PC-3 (cell line): ENCODE results near the gene MARK2. TPM values are rescaled to one million over a fixed set of nuclear protein-coding genes. Genes with fewer than 3 reads are reported as not detected.

ENCODE experiments used
- ATAC-seq: fragments of 200-7000 bp; cut with Tn5 transposase; 2 replicates; pipeline ENCODE4 v1.9.1; 2020; ENCODE audit warnings: mild to moderate bottlenecking, moderate library complexity
- BruUV-seq: library from RNA; stranded (reverse); fragments of 400-500 nt; replicated peaks from 2 replicates; lab custom pipeline; 2021; lab: Mats Ljungman, UMichigan
- CTCF ChIA-PET: fragments of 300-600 bp; sonication (Branson Sonifier 250); formaldehyde crosslinking; loops from one replicate; lab custom pipeline; 2022; ENCODE audit warnings: antibody characterized with exemption; lab: Charles Lee
- POLR2A ChIA-PET: fragments of 300-600 bp; sonication (Branson Sonifier 250); formaldehyde crosslinking; loops from one replicate; lab custom pipeline; 2022; ENCODE audit warnings: antibody characterized with exemption; ENCODE audit not compliant: unreplicated experiment; lab: Charles Lee
- DNase-seq: peaks from one replicate; pipeline ENCODE4 v3.0.0-alpha.2; 2015
- H2AFZ ChIP-seq: fragments of 300-600 bp; sonication (generic); 2 replicates; pipeline ENCODE4 v1.6.0; 2016; ENCODE audit warnings: antibody characterized with exemption, low read length
- H3F3A ChIP-seq: fragments of 300-600 bp; sonication (generic); one replicate; pipeline ENCODE4 v1.6.0; 2017; ENCODE audit warnings: antibody characterized with exemption, low read length, control low read depth, mild to moderate bottlenecking; ENCODE audit not compliant: unreplicated experiment
- H3K27ac ChIP-seq: fragments of 300-600 bp; sonication (generic); 2 replicates; pipeline ENCODE4 v1.5.1; 2016; ENCODE audit warnings: mild to moderate bottlenecking, low read length
- H3K27me3 ChIP-seq: fragments of 300-600 bp; sonication (generic); 2 replicates; pipeline ENCODE4 v1.6.1; 2016; ENCODE audit warnings: low read length, mixed read lengths
- H3K36me3 ChIP-seq: fragments of 300-600 bp; sonication (generic); 2 replicates; pipeline ENCODE4 v1.6.1; 2016; ENCODE audit warnings: low read depth, mixed run types, low read length, mixed read lengths
- H3K4me1 ChIP-seq: fragments of 300-600 bp; sonication (generic); 2 replicates; pipeline ENCODE4 v1.5.1; 2016; ENCODE audit warnings: low read length; ENCODE audit not compliant: insufficient read depth
- H3K4me2 ChIP-seq: fragments of 300-600 bp; sonication (generic); 2 replicates; pipeline ENCODE4 v1.6.0; 2016; ENCODE audit warnings: low read length
- H3K4me3 ChIP-seq: fragments of 300-600 bp; sonication (generic); 2 replicates; pipeline ENCODE4 v1.5.1; 2016; ENCODE audit warnings: mild to moderate bottlenecking, low read length, mixed read lengths
- H3K79me2 ChIP-seq: fragments of 300-600 bp; sonication (generic); 2 replicates; pipeline ENCODE4 v1.6.1; 2017; ENCODE audit warnings: low read length, mixed read lengths
- H3K9ac ChIP-seq: fragments of 300-600 bp; sonication (generic); 2 replicates; pipeline ENCODE4 v1.6.0; 2016; ENCODE audit warnings: mild to moderate bottlenecking, low read length
- H3K9me2 ChIP-seq: fragments of 300-600 bp; sonication (generic); replicated peaks from 2 replicates; pipeline ENCODE4 v1.6.1; 2016; ENCODE audit warnings: mixed run types, low read length, mixed read lengths
- H3K9me3 ChIP-seq: fragments of 300-600 bp; sonication (generic); 2 replicates; pipeline ENCODE4 v1.6.1; 2016; ENCODE audit warnings: low read length, mixed read lengths
- H4K20me1 ChIP-seq: fragments of 300-600 bp; sonication (generic); 2 replicates; pipeline ENCODE4 v1.6.1; 2016; ENCODE audit warnings: low read length, mixed read lengths
- CTCF ChIP-seq: fragments of 300-600 bp; sonication (generic); conservative IDR thresholded peaks from 2 replicates; pipeline ENCODE4 v1.5.1; 2017; ENCODE audit warnings: antibody characterized with exemption, low read depth, mild to moderate bottlenecking, low read length
- EZH2 ChIP-seq: fragments of 300-600 bp; sonication (generic); IDR thresholded peaks from one replicate; pipeline ENCODE4 v1.6.1; 2017; ENCODE audit warnings: antibody characterized with exemption, mild to moderate bottlenecking, low read length; ENCODE audit not compliant: unreplicated experiment
- EZH2phosphoT487 ChIP-seq: fragments of 300-600 bp; sonication (generic); IDR thresholded peaks from 2 replicates; pipeline ENCODE4 v1.6.1; 2018; ENCODE audit warnings: mild to moderate bottlenecking, antibody characterized with exemption, low read length, borderline replicate concordance
- intact Hi-C: fragments of 100-400 bp; cut with micrococcal nuclease; formaldehyde crosslinking; loops from 2 replicates; pipeline ENCODE4 v1.9.0; 2023
- total RNA-seq: library from RNA; depleted of rRNA; stranded (reverse); fragments of >200 nt; gene quantifications from 2 replicates; pipeline ENCODE4 v1.2.3, GENCODE V29; 2014

MARK2 gene
- total RNA-seq, 1 experiment from 2014 or later, result 60.1 TPM

- no peak overlapping the region for H3K9ac ChIP-seq
- no TSS peak for BruUV-seq
- peak overlapping the region; percentile 64; the same call in 1 of the 2 replicates for H3K4me3 ChIP-seq
- ChIA-PET POLR2A (no interaction called here), CTCF (interaction anchor here (0.9 to 1.2 kb wide), 2 partner anchors 16 to 19 kb away, joined by 3 to 4 read pairs; no protein-coding TSS in a partner anchor)
- peaks cover 4% of the 10 kb centered on the region; the same call in 1 of the 2 replicates for H3K36me3 ChIP-seq
- H3K9me3 ChIP-seq, result no peaks in the 10 kb centered on the region
- ATAC-seq (no peak), DNase-seq (no peak)
- H3F3A ChIP-seq, result peaks cover 4% of the 10 kb centered on the region
- no peak overlapping the region for H2AFZ ChIP-seq
- TF ChIP-seq EZH2, result no peak
- TF ChIP-seq EZH2phosphoT487, result no peak
- TF ChIP-seq CTCF, result no peak
- peak overlapping the region; percentile 88 for H3K27ac ChIP-seq
- H3K9me2 ChIP-seq, result no peaks in the 10 kb centered on the region
- peaks cover 46% of the 10 kb centered on the region for H4K20me1 ChIP-seq
- no peaks in the 10 kb centered on the region for H3K27me3 ChIP-seq
- H3K4me2 ChIP-seq, result peak overlapping the region; percentile 83
- intact Hi-C loops, result no loop called here
- peaks cover 86% of the 10 kb centered on the region for H3K79me2 ChIP-seq
- peaks cover 28% of the 10 kb centered on the region for H3K4me1 ChIP-seq
Measured at GRCh38 chr11:63887386-63887999, 48.6 kb downstream of the MARK2 start.

GRCh38 chr11:63888170-63889086 lies 49.5 kb downstream of the MARK2 start:
- peak overlapping the region; percentile 75 for H3K9ac ChIP-seq
- H3K4me1 ChIP-seq, result peaks cover 28% of the 10 kb centered on the region
- H3K9me2 ChIP-seq, result no peaks in the 10 kb centered on the region
- intact Hi-C loops, result no loop called here
- no peaks in the 10 kb centered on the region for H3K27me3 ChIP-seq
- H3K79me2 ChIP-seq, result peaks cover 84% of the 10 kb centered on the region
- H3K4me3 ChIP-seq, result peak overlapping the region; percentile 64
- DNase-seq (peak; percentile 86), ATAC-seq (peak; percentile 71)
- TSS peak; percentile 42 for BruUV-seq
- peaks cover 4% of the 10 kb centered on the region for H3F3A ChIP-seq
- H3K27ac ChIP-seq, result peak overlapping the region; percentile 88
- H3K36me3 ChIP-seq, result peaks cover 4% of the 10 kb centered on the region; the same call in 1 of the 2 replicates
- TF ChIP-seq CTCF (no peak), EZH2 (no peak)
- H2AFZ ChIP-seq, result peak overlapping the region; percentile 58; the same call in 1 of the 2 replicates
- H3K4me2 ChIP-seq, result peak overlapping the region; percentile 83
- H4K20me1 ChIP-seq, result peaks cover 43% of the 10 kb centered on the region; the same call in 1 of the 2 replicates
- ChIA-PET CTCF (interaction anchor here (0.9 to 1.2 kb wide), 2 partner anchors 17 to 18 kb away, joined by 3 to 4 read pairs; no protein-coding TSS in a partner anchor), POLR2A (interaction anchor here (0.6 kb wide), 1 partner anchor 275 kb away, joined by 3 read pairs; no protein-coding TSS in a partner anchor)
- H3K9me3 ChIP-seq, result no peaks in the 10 kb centered on the region
